ENCODE results near the gene RTL10.

The RTL10 gene

GRCh38 chr22:19871023-19871844 lies 16.6 kb upstream of the RTL10 start:
- no peak overlapping the region for H3K4me3 ChIP-seq (replicated peaks; ENCODE audit: low read depth, low read length)
- DNase-seq (ENCODE audit: extremely low read depth, low read depth), result no peak
- no peak for TF ChIP-seq CTCF (IDR thresholded peaks at IDR 0.05; ENCODE audit: low read depth, low read length, missing control alignments)

DNA sequence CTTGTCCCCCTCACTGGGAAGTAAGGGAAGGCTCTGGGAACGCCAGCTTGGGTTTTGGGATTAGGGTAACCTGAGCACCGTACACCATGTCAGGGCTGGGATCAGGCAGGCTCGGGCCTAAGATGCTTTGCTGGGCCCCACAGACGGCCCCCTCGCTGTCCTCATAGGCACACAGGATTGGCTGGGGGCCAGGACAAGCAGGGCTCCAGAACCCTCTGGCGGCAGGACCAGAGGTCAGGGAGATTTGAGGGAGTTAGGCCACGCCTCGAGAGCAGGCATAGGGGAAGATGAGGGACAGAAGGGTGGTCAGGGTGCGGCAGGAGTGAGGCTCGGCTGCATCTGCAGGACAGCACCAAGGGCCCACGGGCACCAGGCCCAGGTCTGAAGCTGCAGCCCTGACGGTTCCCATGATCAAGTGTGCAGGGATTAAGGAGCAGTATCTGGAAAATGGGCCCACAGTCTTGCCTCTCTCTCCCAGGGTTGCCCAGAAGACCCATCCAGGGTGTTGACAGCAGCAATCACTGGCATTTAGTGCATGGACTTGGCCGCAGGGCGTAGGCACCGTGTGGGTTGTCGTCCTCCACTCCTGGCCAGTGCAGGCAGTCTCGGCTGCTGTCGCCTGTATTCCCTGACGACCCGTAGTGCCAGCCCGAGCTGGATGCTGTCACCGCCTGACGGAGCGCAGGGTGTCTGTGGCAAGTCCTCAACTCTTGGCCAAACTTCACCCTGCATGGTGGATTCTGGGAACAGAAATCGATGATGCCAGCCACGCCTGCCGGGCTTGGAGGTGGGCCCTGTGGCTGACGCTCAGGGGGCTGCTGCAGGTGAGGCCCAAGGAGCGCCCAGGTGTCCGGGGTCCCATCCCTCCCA lies 15.7 kb upstream of the RTL10 start:
- no peak for DNase-seq (ENCODE audit: extremely low read depth, low read depth)
- no peak overlapping the region for H3K4me3 ChIP-seq (replicated peaks; ENCODE audit: low read depth, low read length)
- TF ChIP-seq CTCF (IDR thresholded peaks at IDR 0.05; ENCODE audit: low read depth, low read length, missing control alignments), result no peak

DNA sequence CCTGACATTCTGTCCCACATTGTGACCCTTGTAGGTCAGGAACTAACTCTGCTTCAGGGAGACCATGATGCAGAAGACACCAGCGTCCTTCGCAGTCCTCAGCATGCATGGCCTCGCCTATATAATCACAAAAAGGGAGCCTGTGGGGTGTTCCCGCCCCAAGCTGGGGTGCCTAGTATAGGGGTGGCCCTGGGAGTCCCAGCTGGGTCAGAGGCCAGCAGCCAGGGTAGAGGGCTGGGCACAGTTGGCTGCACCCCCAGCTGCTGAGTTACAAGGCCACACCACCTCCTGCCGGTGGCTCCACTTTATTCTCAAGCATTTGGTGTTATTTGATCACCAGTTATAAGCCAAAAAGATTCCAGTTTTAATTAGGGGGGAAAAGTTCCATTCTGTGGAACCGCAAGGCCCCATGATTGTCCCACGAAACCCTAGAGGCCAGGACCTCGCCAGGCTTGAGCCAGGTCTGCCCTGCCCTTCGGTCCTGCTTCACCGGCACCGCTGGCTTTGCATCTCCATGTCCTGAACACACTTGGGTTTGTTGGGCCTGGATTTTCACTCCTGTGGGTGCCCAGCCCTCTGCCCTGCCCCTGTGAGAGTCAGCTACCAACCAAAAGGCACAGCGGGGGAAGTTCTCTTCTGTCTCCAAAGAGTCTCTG lies 15.0 kb upstream of the RTL10 start:
- DNase-seq (ENCODE audit: extremely low read depth, low read depth), result no peak
- no peak for TF ChIP-seq CTCF (IDR thresholded peaks at IDR 0.05; ENCODE audit: low read depth, low read length, missing control alignments)
- H3K4me3 ChIP-seq (replicated peaks; ENCODE audit: low read depth, low read length), result no peak overlapping the region

- no peak for DNase-seq (ENCODE audit: extremely low read depth, low read depth)
- H3K4me3 ChIP-seq (replicated peaks; ENCODE audit: low read depth, low read length), result no peak overlapping the region
- no peak for TF ChIP-seq CTCF (IDR thresholded peaks at IDR 0.05; ENCODE audit: low read depth, low read length, missing control alignments)
These were observed 14.2 kb upstream of the RTL10 start for GRCh38 chr22:19868773-19869471.

GRCh38 chr22:19868333-19868732 lies 13.7 kb upstream of the RTL10 start:
- no peak for TF ChIP-seq CTCF (IDR thresholded peaks at IDR 0.05; ENCODE audit: low read depth, low read length, missing control alignments)
- H3K4me3 ChIP-seq (replicated peaks; ENCODE audit: low read depth, low read length), result no peak overlapping the region
- DNase-seq (ENCODE audit: extremely low read depth, low read depth), result no peak

DNA sequence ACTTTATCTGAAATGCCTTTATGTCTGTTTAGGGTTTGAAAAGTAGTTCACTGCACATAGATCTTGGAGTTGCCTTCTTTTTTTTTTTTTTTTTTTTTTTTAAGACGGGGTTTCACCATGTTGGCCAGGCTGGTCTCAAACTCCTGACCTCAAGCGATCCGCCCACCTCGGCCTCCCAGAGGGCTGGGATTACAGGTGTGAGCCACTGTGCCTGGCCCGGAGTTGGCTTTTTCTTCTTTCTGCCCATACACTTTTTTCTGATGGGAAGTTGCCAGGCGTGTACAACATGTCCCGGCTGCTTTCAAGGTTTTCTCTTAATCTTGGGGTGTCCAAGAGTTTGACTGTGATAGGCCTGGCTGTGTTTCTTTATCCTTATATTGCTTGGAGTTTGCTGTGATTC lies 12.9 kb upstream of the RTL10 start:
- TF ChIP-seq CTCF (IDR thresholded peaks at IDR 0.05; ENCODE audit: low read depth, low read length, missing control alignments), result no peak
- H3K4me3 ChIP-seq (replicated peaks; ENCODE audit: low read depth, low read length), result no peak overlapping the region
- no peak for DNase-seq (ENCODE audit: extremely low read depth, low read depth)
